SU-DHL-6 (cell line): ENCODE results near the gene FCMR.

Source experiments
- H2AFZ ChIP-seq: fragments of 200-600 bp; sonication (generic); 2 replicates; pipeline ENCODE4 v1.6.1; 2014; ENCODE audit warnings: low read depth, mild to moderate bottlenecking, moderate library complexity, mixed read lengths, antibody characterized with exemption, low read length; ENCODE audit not compliant: severe bottlenecking
- H3F3A ChIP-seq: fragments of 200-600 bp; shearing (Covaris generic); 2 replicates; pipeline ENCODE4 v1.6.0; 2016; ENCODE audit warnings: antibody characterized with exemption, mild to moderate bottlenecking; ENCODE audit not compliant: insufficient read depth
- H3K27ac ChIP-seq: fragments of 200-600 bp; sonication (generic); 2 replicates; pipeline ENCODE4 v1.5.1; 2016; ENCODE audit warnings: low read depth, mild to moderate bottlenecking, low read length, moderate library complexity, mixed read lengths
- H3K27me3 ChIP-seq: fragments of 200-600 bp; sonication (generic), shearing (Covaris generic); 2 replicates; pipeline ENCODE4 v1.6.0; 2014; ENCODE audit warnings: mild to moderate bottlenecking, low read length
- H3K36me3 ChIP-seq: fragments of 200-600 bp; sonication (generic); 2 replicates; pipeline ENCODE4 v1.6.1; 2014; ENCODE audit warnings: mild to moderate bottlenecking, low read length, mixed read lengths
- H3K4me2 ChIP-seq: fragments of 300-600, 200-600 bp; shearing (Covaris generic), sonication (generic); 2 replicates; pipeline ENCODE4 v1.6.0; 2014; ENCODE audit warnings: low read length, low read depth, mild to moderate bottlenecking; ENCODE audit not compliant: poor library complexity, severe bottlenecking
- H3K4me3 ChIP-seq: fragments of 200-600 bp; sonication (generic); 2 replicates; pipeline ENCODE4 v1.5.1; 2014; ENCODE audit warnings: antibody characterized with exemption, low read length, mild to moderate bottlenecking, mixed read lengths; ENCODE audit not compliant: insufficient read depth, poor library complexity, severe bottlenecking
- H3K79me2 ChIP-seq: fragments of 200-600 bp; sonication (generic); 2 replicates; pipeline ENCODE4 v1.6.1; 2014; ENCODE audit warnings: mild to moderate bottlenecking, low read length, moderate library complexity; ENCODE audit not compliant: insufficient read depth
- H3K9ac ChIP-seq: fragments of 200-600 bp; sonication (generic); 2 replicates; pipeline ENCODE4 v1.7.0; 2014; ENCODE audit warnings: mild to moderate bottlenecking, low read length
- H3K9me2 ChIP-seq: fragments of 200-600 bp; sonication (generic); replicated peaks from 2 replicates; pipeline ENCODE4 v1.6.1; 2014; ENCODE audit warnings: low read length; ENCODE audit not compliant: insufficient read depth
- H3K9me3 ChIP-seq: fragments of 200-600 bp; sonication (generic); 2 replicates; pipeline ENCODE4 v1.6.1; 2014; ENCODE audit warnings: low read length, mixed read lengths; ENCODE audit not compliant: insufficient read depth
- H4K20me1 ChIP-seq: fragments of 200-600 bp; sonication (generic); 2 replicates; pipeline ENCODE4 v1.6.1; 2014; ENCODE audit warnings: low read depth, mild to moderate bottlenecking, antibody characterized with exemption, low read length, moderate library complexity, mixed read lengths
- CTCF ChIP-seq: fragments of 200-600 bp; sonication (generic); IDR thresholded peaks from one replicate; pipeline ENCODE4 v1.5.1; 2017; ENCODE audit warnings: antibody characterized with exemption, mild to moderate bottlenecking, low read length, moderate library complexity; ENCODE audit not compliant: insufficient read depth, poor library complexity, severe bottlenecking
- EZH2phosphoT487 ChIP-seq: fragments of 200-600 bp; sonication (generic), shearing (Covaris generic); conservative IDR thresholded peaks from 2 replicates; pipeline ENCODE4 v1.6.1; 2018; ENCODE audit warnings: mild to moderate bottlenecking, antibody characterized with exemption, low read length, moderate library complexity, mixed read lengths

Gene FCMR

DNA sequence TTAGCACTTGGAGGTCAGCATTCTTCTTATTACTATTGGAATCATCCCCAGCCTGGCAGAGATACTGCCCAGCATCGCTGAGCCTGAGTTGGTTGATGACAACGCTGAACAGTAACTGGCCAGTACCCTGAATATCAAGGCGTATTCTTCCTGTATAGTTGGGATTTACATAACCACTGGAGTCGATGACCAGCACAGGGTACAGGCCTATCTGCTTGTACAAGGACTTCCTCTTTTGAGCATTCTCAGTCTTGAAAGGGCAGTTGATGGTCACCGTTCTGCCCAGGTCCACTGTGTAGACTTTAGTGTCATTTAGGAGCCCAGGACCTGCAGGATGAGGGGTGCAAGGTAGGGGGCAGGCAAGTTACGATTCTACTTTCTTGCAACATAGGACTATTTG, 15.7 kb upstream of the FCMR start:
- Histone ChIP-seq H3K27ac (no peak overlapping the region), H3K4me3 (no peak overlapping the region), H3K9ac (no peak overlapping the region), H4K20me1 (no peaks in the 10 kb centered on the region), H3K9me2 (no peaks in the 10 kb centered on the region), H3K79me2 (no peaks in the 10 kb centered on the region), H3F3A (no peaks in the 10 kb centered on the region), H3K36me3 (no peaks in the 10 kb centered on the region), H3K9me3 (no peaks in the 10 kb centered on the region), H3K4me2 (no peak overlapping the region), H2AFZ (no peak overlapping the region), H3K27me3 (no peaks in the 10 kb centered on the region)
- no peak for TF ChIP-seq EZH2phosphoT487
- TF ChIP-seq CTCF = no peak

- Histone ChIP-seq H3K9ac (no peak overlapping the region), H3K4me3 (no peak overlapping the region), H3K4me2 (no peak overlapping the region), H3K9me3 (no peaks in the 10 kb centered on the region), H3K36me3 (no peaks in the 10 kb centered on the region), H4K20me1 (no peaks in the 10 kb centered on the region), H2AFZ (no peak overlapping the region), H3K79me2 (no peaks in the 10 kb centered on the region), H3K27ac (no peak overlapping the region), H3F3A (0 out of 2 replicates have a peak, but pooled peaks cover 5% of the 10 kb centered on the region), H3K27me3 (no peaks in the 10 kb centered on the region), H3K9me2 (no peaks in the 10 kb centered on the region)
- TF ChIP-seq EZH2phosphoT487 = no peak
- TF ChIP-seq CTCF = peak; percentile 24
These were observed 13.8 kb upstream of the FCMR start for GRCh38 chr1:206935491-206936067.

DNA sequence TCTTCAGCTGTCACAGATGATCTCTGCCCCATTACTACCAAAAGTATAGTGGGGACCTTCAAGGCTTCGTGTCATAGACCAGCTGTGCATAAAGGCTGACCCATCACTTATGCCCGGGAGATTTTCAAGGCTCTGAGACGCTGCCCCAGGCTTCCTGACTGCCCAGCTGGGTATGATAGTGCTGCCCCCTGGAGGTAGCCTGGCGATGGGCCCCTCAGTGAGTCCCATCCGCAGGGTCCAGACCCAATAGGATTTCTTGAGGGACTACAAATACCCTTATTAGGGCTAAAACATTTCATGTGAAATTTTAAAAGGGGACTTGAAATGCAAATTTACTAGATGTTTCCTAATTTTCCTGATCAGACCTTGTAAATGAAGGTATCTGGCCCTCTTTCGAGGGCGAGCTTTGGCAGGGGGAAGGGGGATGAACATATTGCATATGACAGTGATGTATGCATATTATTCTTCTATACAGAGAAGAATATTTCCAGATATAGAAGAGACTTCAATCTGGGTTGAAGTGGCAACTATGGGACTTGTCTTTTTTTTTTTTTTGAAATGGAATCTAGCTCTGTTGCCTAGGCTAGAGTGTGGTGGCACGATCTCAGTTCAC, 11.7 kb upstream of the FCMR start:
- Histone ChIP-seq H3K4me3 (no peak overlapping the region), H3K27me3 (no peaks in the 10 kb centered on the region), H2AFZ (no peak overlapping the region), H3K36me3 (no peaks in the 10 kb centered on the region), H3K9me3 (no peaks in the 10 kb centered on the region), H3K79me2 (no peaks in the 10 kb centered on the region), H3K9ac (no peak overlapping the region), H3K4me2 (no peak overlapping the region), H3K9me2 (no peaks in the 10 kb centered on the region), H4K20me1 (no peaks in the 10 kb centered on the region), H3K27ac (no peak overlapping the region), H3F3A (0 out of 2 replicates have a peak, but pooled peaks cover 8% of the 10 kb centered on the region)
- TF ChIP-seq EZH2phosphoT487 = no peak
- peak; percentile 85 for TF ChIP-seq CTCF
